ENCODE data around the gene AOAH.

DNA sequence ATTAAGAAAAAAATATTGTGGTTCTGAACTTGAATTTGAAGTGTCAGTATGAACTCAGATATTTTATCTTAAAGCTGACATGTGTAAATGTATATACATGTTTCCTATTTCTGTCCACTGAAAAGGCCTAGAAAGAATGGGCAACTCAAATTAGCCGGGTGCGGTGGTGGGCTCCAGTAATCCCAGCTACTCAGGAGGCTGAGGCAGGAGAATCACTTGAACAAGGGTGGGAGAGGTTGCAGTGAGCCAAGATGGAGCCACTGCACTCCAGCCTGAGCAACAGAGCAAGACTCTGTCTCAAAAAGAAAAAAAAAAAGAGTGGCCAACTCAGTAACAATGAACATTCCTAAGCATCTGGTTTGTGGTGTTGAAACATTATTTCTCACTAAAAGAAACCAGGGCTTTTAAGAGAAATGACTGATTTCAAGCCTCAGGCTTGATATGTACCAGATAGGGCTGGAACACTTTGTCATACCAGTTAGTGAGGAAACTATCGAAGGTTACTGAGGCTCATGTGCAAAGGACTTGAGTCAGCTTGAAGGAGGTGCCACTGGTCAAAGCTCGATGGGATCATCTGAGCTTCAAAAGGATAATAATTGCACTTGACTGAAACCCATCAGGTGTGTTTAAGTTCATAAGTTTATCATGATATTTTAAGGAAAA is 40.5 kb downstream of the AOAH start:
- TF ChIP-seq, protein P1, sequence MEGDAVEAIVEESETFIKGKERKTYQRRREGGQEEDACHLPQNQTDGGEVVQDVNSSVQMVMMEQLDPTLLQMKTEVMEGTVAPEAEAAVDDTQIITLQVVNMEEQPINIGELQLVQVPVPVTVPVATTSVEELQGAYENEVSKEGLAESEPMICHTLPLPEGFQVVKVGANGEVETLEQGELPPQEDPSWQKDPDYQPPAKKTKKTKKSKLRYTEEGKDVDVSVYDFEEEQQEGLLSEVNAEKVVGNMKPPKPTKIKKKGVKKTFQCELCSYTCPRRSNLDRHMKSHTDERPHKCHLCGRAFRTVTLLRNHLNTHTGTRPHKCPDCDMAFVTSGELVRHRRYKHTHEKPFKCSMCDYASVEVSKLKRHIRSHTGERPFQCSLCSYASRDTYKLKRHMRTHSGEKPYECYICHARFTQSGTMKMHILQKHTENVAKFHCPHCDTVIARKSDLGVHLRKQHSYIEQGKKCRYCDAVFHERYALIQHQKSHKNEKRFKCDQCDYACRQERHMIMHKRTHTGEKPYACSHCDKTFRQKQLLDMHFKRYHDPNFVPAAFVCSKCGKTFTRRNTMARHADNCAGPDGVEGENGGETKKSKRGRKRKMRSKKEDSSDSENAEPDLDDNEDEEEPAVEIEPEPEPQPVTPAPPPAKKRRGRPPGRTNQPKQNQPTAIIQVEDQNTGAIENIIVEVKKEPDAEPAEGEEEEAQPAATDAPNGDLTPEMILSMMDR (IDR thresholded peaks at IDR 0.05), result no peak
- no peak for TF ChIP-seq EZH2phosphoT487 (IDR thresholded peaks at IDR 0.05)

Measured in neural progenitor cell (in vitro differentiated cells).